ENCODE results near the gene FOXN3.

GRCh38 chr14:89369656-89370055, 47.4 kb downstream of the FOXN3 start:
- TF ChIP-seq CTCF (IDR thresholded peaks at IDR 0.05) (no peak), POLR2AphosphoS5 (IDR thresholded peaks at IDR 0.05) (no peak), POLR2A (IDR thresholded peaks at IDR 0.05) (no peak)
